NB4 (cell line): ENCODE data around the gene DIDO1.

Experiments
- DNase-seq: peaks from one replicate; pipeline ENCODE4 v3.0.0; 2010; ENCODE audit warnings: low read depth
- H3K4me3 ChIP-seq: one replicate; pipeline ENCODE4 v1.5.1; 2011; ENCODE audit warnings: mild to moderate bottlenecking, low read depth, low read length, moderate library complexity
- MYC ChIP-seq: IDR thresholded peaks from 2 replicates; pipeline ENCODE4 v1.6.1; 2011; ENCODE audit warnings: low read depth, low read length
- POLR2A ChIP-seq: IDR thresholded peaks from 2 replicates; pipeline ENCODE4 v1.6.1; 2011; ENCODE audit warnings: mild to moderate bottlenecking; ENCODE audit not compliant: insufficient read length; ENCODE audit errors: extremely low read depth
- TF ChIP-seq, protein P1 (sequence below): IDR thresholded peaks from one replicate; pipeline ENCODE4 v1.5.1; 2012; ENCODE audit warnings: low read depth, low read length
- TF ChIP-seq, protein P2 (sequence below): IDR thresholded peaks from 2 replicates; pipeline ENCODE4 v1.6.1; 2011; ENCODE audit warnings: low read depth, low read length

Gene DIDO1

DNA sequence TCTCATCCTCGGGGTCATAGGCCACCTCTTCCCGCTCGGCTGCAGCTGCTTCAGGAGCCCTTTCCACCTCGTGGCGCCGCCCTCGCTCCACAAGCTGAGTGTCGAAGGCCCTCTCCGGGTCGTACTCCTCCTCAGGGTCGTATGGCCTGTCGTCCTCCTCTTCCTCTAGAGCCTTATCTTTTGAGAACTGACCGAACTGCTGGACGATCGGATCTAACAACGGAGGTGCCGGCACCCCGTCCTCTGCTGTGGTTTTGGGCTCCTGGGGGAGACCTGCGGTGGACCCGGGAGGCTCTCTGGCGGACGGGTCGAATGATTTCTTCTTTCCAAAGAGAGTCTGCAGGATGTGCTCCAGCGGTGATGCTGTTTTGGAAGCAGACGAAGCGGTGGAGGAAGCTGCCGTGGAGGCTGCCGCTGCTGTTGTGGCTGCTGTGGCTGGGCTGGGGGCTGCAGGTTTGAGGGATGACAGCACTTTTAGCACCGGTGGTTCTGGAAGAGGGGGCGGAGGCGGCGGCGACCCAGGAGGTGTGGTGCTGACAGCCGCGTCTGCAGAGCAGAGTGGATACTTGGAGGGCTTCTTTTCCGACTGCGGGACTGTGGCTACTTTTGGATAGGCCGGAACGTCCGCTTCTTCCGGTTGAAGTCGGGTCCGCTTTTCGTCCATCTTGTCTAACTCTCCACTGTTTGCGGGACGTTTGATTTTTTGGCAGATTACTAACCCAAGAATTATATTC is 44.5 kb downstream of the DIDO1 start:
- no peak overlapping the region for H3K4me3 ChIP-seq
- DNase-seq: no peak
- TF ChIP-seq, protein P1, sequence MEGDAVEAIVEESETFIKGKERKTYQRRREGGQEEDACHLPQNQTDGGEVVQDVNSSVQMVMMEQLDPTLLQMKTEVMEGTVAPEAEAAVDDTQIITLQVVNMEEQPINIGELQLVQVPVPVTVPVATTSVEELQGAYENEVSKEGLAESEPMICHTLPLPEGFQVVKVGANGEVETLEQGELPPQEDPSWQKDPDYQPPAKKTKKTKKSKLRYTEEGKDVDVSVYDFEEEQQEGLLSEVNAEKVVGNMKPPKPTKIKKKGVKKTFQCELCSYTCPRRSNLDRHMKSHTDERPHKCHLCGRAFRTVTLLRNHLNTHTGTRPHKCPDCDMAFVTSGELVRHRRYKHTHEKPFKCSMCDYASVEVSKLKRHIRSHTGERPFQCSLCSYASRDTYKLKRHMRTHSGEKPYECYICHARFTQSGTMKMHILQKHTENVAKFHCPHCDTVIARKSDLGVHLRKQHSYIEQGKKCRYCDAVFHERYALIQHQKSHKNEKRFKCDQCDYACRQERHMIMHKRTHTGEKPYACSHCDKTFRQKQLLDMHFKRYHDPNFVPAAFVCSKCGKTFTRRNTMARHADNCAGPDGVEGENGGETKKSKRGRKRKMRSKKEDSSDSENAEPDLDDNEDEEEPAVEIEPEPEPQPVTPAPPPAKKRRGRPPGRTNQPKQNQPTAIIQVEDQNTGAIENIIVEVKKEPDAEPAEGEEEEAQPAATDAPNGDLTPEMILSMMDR: no peak
- TF ChIP-seq POLR2A: no peak
- TF ChIP-seq, protein P2, sequence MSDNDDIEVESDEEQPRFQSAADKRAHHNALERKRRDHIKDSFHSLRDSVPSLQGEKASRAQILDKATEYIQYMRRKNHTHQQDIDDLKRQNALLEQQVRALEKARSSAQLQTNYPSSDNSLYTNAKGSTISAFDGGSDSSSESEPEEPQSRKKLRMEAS: no peak

DNA sequence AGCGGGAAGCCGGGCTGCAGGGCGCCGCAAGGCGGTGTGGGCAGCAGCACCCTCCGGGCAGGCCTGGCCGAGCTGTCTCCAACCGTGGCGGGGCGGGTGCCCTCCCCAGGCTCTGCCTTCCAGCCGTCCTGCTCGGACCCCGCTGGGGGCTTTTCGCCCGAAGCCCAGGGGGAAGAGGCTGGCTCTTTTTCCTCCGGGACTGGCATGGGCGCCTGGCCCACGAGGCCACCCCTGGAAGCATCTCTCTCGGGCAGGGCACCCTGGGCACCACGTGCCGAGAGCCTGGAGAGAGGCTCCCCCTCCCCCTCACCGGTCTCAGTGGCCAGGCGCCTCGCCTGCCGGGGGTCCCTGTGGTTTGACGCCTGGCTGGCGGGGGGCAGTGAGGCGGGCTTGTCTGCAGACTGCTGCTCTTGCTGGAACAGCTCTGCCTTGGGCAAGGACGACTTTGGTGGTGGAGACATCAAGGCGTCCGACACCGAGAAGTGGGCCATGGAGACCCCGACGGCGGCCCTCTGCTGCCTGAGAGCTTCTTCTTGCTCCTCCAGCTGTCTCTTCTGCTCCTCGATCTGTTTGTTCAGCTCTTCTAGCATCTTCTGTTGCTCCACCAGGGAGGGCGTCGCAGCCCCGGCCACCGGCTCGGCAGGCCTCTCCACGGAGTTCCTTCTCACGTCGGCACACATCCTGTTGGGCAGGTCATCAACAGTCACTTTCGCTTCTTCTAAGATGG is 45.2 kb downstream of the DIDO1 start:
- H3K4me3 ChIP-seq: no peak overlapping the region
- DNase-seq: no peak
- no peak for TF ChIP-seq POLR2A
- TF ChIP-seq MYC: no peak
- TF ChIP-seq, protein P2: no peak
- TF ChIP-seq, protein P1: no peak

DNA sequence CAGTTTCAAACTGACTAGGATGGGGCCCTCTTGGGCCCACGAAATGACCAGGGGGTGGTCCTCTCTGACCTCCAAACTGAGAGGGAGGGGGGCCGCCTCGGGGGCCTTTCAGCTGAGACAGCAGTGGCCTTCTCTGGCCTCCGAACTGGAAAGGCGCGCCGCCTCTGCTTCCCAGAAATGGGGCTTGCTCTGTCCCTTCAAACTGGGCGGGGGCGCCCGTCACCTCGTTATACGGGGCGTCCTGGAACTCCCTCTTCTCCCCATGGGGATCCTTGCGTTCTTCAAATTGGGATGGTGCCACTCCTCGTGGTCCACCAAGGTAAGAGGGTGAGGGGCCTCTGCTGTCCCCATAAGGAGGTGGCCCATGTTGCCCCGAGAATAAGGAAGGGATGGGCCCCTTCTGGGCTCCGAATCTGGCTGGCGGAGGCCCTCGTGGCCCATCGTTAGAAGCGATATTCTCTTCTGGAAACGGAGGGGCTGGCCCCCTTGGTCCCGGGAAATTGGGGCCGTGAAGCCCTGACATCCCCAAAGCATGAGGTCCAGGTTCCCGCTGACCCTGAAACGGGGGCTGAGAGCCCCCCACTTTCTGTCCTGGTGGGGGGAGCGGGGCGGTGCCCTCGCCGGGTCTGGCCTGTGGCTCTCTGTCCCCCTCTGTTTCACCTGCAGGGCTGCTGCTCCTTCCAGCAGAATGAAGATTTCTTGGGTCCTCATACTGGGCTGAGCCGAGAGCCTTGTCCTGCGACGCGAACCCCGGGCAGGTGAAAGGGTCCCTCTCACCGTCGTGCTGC is 46.0 kb downstream of the DIDO1 start:
- TF ChIP-seq POLR2A (no peak), MYC (no peak)
- TF ChIP-seq, protein P2: no peak
- TF ChIP-seq, protein P1: no peak
- no peak overlapping the region for H3K4me3 ChIP-seq
- no peak for DNase-seq

DNA sequence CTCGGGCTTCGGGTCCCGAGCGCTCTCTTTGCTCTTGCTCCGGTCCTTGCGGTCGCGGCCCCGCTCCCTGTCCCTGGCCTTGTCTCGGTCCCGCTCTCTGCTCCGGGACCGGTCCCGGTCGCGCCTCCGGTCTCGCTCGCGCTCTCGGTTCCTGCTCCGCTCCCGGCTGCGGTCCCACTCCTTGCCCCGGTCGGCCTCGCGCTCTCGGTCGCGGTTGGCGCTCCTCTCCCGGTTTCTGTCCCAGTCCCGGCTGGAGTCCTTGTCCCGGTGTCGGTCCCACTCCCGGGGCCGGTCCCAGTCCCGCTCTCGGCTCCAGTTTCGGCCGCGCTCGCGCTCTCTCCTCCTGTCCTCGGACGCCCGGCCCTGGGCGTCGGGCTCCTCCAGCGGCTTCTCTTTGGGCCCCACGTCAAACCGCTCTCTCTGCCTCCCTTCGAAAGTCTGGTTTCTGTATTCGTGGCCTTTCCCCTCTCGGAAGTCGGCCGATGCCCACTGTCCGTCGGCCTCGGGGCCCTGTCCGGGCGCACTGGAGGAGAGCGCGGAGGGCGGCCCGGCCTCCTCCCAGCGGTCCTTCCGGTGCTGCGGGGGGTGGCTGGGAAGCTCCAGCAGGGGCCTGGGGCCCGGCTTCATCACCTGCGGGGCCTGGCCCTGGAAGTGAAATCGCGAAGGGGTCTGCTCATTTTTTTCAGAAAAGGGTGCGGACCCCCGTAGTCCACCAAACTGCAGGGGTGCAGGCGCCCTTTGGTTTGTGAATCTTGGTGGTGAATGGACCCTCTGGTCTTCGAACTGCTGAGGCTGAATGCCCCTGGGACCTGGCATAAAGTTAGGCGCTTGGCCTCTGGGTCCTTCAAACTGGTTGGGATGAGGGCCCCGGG is 46.8 kb downstream of the DIDO1 start:
- no peak overlapping the region for H3K4me3 ChIP-seq
- DNase-seq: no peak
- TF ChIP-seq, protein P2: no peak
- TF ChIP-seq MYC (no peak), POLR2A (no peak)
- TF ChIP-seq, protein P1: no peak

DNA sequence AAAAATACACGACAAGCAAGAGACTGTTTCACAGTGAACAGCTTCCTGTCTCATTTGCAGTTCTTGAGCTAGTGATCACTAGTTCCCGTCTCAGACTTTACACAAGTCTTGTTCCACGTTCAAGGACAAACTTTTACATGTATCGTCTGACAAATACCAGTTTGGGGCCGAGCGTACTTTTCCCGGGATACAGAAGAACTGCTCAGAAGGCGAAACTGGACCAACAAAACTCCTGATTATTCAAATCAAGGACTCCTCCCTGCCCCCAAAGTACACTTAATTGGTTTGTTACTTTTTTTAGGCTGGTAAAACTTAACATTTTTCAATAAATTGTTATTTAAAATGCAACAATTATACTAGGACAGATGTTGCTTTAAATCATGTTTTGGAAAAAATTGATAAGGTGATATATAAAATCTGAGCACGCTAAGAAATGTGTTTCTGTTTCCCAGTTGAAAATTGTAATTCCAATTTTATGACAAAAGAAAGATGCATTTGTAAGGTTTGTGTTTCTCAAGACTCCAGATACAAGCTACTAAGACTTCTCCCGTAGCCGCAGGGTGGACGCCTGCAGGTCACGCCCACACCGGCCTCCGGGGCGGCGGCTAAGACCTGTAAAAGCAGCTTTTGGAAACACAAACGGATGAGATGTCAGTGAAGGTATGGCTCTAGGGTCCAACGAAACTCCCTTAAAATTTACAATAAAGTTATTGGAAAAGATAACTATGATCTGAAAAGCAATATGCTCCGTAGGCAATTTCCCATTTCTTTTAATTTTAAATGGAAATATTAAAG is 47.9 kb downstream of the DIDO1 start:
- no peak for TF ChIP-seq POLR2A
- TF ChIP-seq, protein P1: no peak
- TF ChIP-seq, protein P2: no peak
- no peak for TF ChIP-seq MYC
- H3K4me3 ChIP-seq: no peak overlapping the region
- DNase-seq: no peak
